ENCODE data around the gene HES7.

The HES7 gene

GRCh38 chr17:8142887-8143580, 19.1 kb upstream of the HES7 start:
- DNase-seq = no peak

- DNase-seq = no peak
Observed at GRCh38 chr17:8142158-8142886, 18.4 kb upstream of the HES7 start.

GRCh38 chr17:8141741-8142140, 17.8 kb upstream of the HES7 start:
- DNase-seq = no peak

GRCh38 chr17:8141045-8141444, 17.1 kb upstream of the HES7 start:
- no peak for DNase-seq

GRCh38 chr17:8140065-8141029, 16.4 kb upstream of the HES7 start:
- DNase-seq = no peak

GRCh38 chr17:8138672-8139371, 14.9 kb upstream of the HES7 start:
- DNase-seq = peak; percentile 98

- no peak for DNase-seq
Observed at GRCh38 chr17:8138374-8138671, 14.4 kb upstream of the HES7 start.

- no peak for DNase-seq
Observed at GRCh38 chr17:8137645-8138373, 13.9 kb upstream of the HES7 start.

- DNase-seq = no peak
Observed at GRCh38 chr17:8133941-8134340, 10.0 kb upstream of the HES7 start.

- no peak for DNase-seq
Observed at GRCh38 chr17:8133399-8133798, 9.5 kb upstream of the HES7 start.

- no peak for DNase-seq
Observed at GRCh38 chr17:8131844-8132441, 8.0 kb upstream of the HES7 start.

GRCh38 chr17:8128125-8128784, 4.3 kb upstream of the HES7 start:
- no peak for DNase-seq

GRCh38 chr17:8126491-8127066, 2.7 kb upstream of the HES7 start:
- DNase-seq = no peak

GRCh38 chr17:8125947-8126490, 2.1 kb upstream of the HES7 start:
- no peak for DNase-seq

GRCh38 chr17:8125154-8125946, 1.4 kb upstream of the HES7 start:
- DNase-seq = peak; percentile 67

GRCh38 chr17:8124350-8125153, 646 bp upstream of the HES7 start:
- no peak for DNase-seq

- DNase-seq = no peak
Observed at GRCh38 chr17:8122924-8123694, 797 bp downstream of the HES7 start.

GRCh38 chr17:8122422-8122923, 1.4 kb downstream of the HES7 start:
- no peak for DNase-seq
